ENCODE data around the gene C21orf91. TPM values are rescaled to one million over a fixed set of nuclear protein-coding genes. Genes with fewer than 3 reads are reported as not detected.

Gene C21orf91
- total and polyA plus RNA-seq, 9 of the 15 experiments (the other 6 are each of a cell fraction or from before 2014, with no cell fraction given) = 3.9 to 14.1 (median 12.1) TPM

- TF ChIP-seq CBFB (CRISPR knock-in tag; IDR thresholded peaks at IDR 0.05) (no peak), CHD2 (IDR thresholded peaks at IDR 0.05; ENCODE audit: low read depth, low read length) (peak; percentile 91), ZNF561 (CRISPR knock-in tag; conservative IDR thresholded peaks at IDR 0.05) (no peak), EHMT2 (IDR thresholded peaks at IDR 0.05) (0 out of 2 replicates have a peak, but pooled peaks have one; percentile 9), RBM25 (IDR thresholded peaks at IDR 0.05; ENCODE audit: low read depth, low read length, severe bottlenecking) (peak; percentile 62), RFX5 (IDR thresholded peaks at IDR 0.05; ENCODE audit: low read depth, low read length) (no peak), POLR2G (IDR thresholded peaks at IDR 0.05; ENCODE audit: low read depth, low read length) (no peak), GABPA (tag; conservative IDR thresholded peaks at IDR 0.05; ENCODE audit: low read depth) (no peak), NR2C1 (IDR thresholded peaks at IDR 0.05) (no peak), NR2C1 (tag; IDR thresholded peaks at IDR 0.05) (no peak), PKNOX1 (IDR thresholded peaks at IDR 0.05) (peak; percentile 36; the same call in 1 of the 2 replicates), CXXC5 (CRISPR knock-in tag; IDR thresholded peaks at IDR 0.05) (no peak), MAX (CRISPR knock-in tag; IDR thresholded peaks at IDR 0.05) (no peak), CHD1 (IDR thresholded peaks at IDR 0.05; ENCODE audit: low read length) (no peak), ZNF274 (IDR thresholded peaks at IDR 0.05; ENCODE audit: borderline replicate concordance, low read depth, low read length) (no peak)
- TF ChIP-seq, protein P1, sequence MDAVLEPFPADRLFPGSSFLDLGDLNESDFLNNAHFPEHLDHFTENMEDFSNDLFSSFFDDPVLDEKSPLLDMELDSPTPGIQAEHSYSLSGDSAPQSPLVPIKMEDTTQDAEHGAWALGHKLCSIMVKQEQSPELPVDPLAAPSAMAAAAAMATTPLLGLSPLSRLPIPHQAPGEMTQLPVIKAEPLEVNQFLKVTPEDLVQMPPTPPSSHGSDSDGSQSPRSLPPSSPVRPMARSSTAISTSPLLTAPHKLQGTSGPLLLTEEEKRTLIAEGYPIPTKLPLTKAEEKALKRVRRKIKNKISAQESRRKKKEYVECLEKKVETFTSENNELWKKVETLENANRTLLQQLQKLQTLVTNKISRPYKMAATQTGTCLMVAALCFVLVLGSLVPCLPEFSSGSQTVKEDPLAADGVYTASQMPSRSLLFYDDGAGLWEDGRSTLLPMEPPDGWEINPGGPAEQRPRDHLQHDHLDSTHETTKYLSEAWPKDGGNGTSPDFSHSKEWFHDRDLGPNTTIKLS (IDR thresholded peaks at IDR 0.05; ENCODE audit: borderline replicate concordance, low read depth) = no peak
These were observed 4.7 kb upstream of the C21orf91 start (continued) for GRCh38 chr21:17823846-17824245.
